Regular cardiac myocyte (primary cell): ENCODE measurements around the gene MTFMT. TPM values are rescaled to one million over a fixed set of nuclear protein-coding genes. Genes with fewer than 3 reads are reported as not detected.

ENCODE experiments used
- total RNA-seq: library from RNA; depleted of rRNA; stranded (reverse); fragments of >200 nt; gene quantifications from 2 replicates; pipeline ENCODE4 v1.2.3, GENCODE V29; 2014

MTFMT gene
- 27.0 and 27.9 TPM in 2 replicates for total RNA-seq

DNA sequence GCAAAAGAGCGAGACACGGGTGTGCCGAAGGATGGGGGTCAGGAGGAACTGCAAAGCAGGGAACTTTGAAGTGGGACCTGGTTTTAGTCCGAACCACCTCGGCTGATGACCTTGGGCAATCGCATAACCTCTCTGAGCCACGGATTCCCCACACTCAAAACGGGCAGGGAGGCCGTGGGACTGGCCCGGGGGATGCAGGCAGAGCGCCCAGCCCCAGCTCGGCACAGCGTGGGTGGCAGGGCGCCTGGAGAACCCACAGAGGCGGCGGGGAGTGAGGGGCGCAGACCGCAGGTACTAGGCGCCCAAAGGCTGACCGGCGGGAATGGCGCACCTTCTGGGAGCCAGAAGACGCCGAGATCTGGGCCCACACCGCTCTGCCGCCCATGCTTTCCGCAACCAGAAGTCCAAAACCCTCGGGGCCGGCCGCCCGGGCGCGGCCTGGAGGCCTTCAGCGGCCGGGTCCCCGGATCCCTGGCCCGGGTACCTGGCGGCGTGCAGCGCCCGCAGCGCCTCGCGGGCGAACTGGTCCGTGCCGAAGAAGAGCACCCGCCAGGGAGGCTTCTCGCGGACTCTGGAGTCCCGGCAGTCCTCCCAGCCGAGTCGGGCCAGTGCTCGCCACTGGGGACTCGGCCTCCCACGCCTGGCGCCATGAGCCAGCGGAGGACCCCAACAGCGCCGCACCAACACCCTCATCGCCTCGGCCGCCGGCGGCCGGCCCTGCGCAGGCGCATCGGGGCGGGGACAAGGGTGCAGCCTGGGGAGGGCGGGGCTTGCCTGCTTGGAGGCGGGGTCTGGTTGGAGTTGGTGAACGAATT is at the start of gene MTFMT:
Gene MTFMT, minus strand, starts transcription at position 719 of the 815 bp plus-strand sequence. Its CDS starts 26 bp downstream, at position 693.

GRCh38 chr15:65076486-65077290 is 47.2 kb upstream of the MTFMT start, which contains the start of gene KBTBD13:
KBTBD13 (plus strand) TSS chr15:65076746; CDS start chr15:65076816, 70 bp downstream.

GRCh38 chr15:65067645-65068402 is 38.4 kb upstream of the MTFMT start, which contains the start of gene RASL12:
RASL12 (minus strand) TSS chr15:65067991; CDS start chr15:65067835, 156 bp downstream.

GRCh38 chr15:65044724-65045481 is 15.5 kb upstream of the MTFMT start, which contains the start of gene SLC51B:
SLC51B (plus strand) TSS chr15:65045387; CDS start chr15:65050005, 4,618 bp downstream.

GRCh38 chr15:64989416-64990167 is 39.8 kb downstream of the MTFMT start, which contains the start of gene SPG21:
SPG21 (minus strand) TSS chr15:64989914; CDS start chr15:64983569, 6,345 bp downstream.

Other genes with a start within 250 kb of the MTFMT start
- 6.8 and 9.2 TPM in 2 replicates for gene PIF1, start 204.0 kb downstream of the MTFMT start, total RNA-seq
- gene PLEKHO2, start 187.7 kb downstream of the MTFMT start, total RNA-seq = 12.7 and 14.4 TPM in 2 replicates
- gene ANKDD1A, start 117.7 kb downstream of the MTFMT start, total RNA-seq = 0.38 and 2.3 TPM in 2 replicates
- gene SPG21, start 39.7 kb downstream of the MTFMT start, total RNA-seq = 62.5 and 73.0 TPM in 2 replicates
- not detected in 2 replicates for gene SLC51B, start 15.7 kb upstream of the MTFMT start, total RNA-seq
- gene RASL12, start 38.4 kb upstream of the MTFMT start, total RNA-seq = 0.19 and 1.1 TPM in 2 replicates
- not detected in 2 replicates for gene KBTBD13, start 47.1 kb upstream of the MTFMT start, total RNA-seq
- 0.96 and 1.1 TPM in 2 replicates for gene UBAP1L, start 85.6 kb upstream of the MTFMT start, total RNA-seq
- gene PDCD7, start 104.2 kb upstream of the MTFMT start, total RNA-seq = 13.0 and 24.9 TPM in 2 replicates
- gene CLPX, start 155.7 kb upstream of the MTFMT start, total RNA-seq = 29.9 and 47.5 TPM in 2 replicates
- gene CILP, start 181.8 kb upstream of the MTFMT start, total RNA-seq = under 0.01 TPM in 1 of 2 replicates, not detected in the other